Activated T-helper 17 cell treated with anti-CD3 and anti-CD28 coated beads, Interleukin-2, amount 50 U/mL, for 72 hours (primary cell): ENCODE results near the gene EXTL1. TPM values are rescaled to one million over a fixed set of nuclear protein-coding genes. Genes with fewer than 3 reads are reported as not detected.

Experiments
- ATAC-seq: fragments of 150-1000 bp; cut with Tn5 transposase; replicated peaks from 2 replicates; pipeline ENCODE4 v1.10.0; 2021; ENCODE audit warnings: mild to moderate bottlenecking, moderate library complexity
- H3K27ac Mint-ChIP-seq: one replicate; pipeline ENCODE4 v1.8.0; 2022; ENCODE audit warnings: mixed read lengths
- H3K27me3 Mint-ChIP-seq: one replicate; pipeline ENCODE4 v1.8.0; 2022; ENCODE audit warnings: mixed read lengths
- H3K36me3 Mint-ChIP-seq: one replicate; pipeline ENCODE4 v1.8.0; 2022; ENCODE audit warnings: low read depth, mild to moderate bottlenecking, mixed read lengths
- H3K4me1 Mint-ChIP-seq: one replicate; pipeline ENCODE4 v1.8.0; 2022; ENCODE audit warnings: mixed read lengths
- H3K4me3 Mint-ChIP-seq: one replicate; pipeline ENCODE4 v1.8.0; 2022; ENCODE audit warnings: mild to moderate bottlenecking, mixed read lengths
- H3K9me3 Mint-ChIP-seq: one replicate; pipeline ENCODE4 v1.8.0; 2022; ENCODE audit warnings: mixed read lengths
- total RNA-seq, 2 donors: library from RNA; stranded (reverse); gene quantifications; one replicate each; pipeline ENCODE4 v1.2.3, GENCODE V29; 2022

Gene EXTL1
- total RNA-seq, 2 donors from 2014 or later: not detected

DNA sequence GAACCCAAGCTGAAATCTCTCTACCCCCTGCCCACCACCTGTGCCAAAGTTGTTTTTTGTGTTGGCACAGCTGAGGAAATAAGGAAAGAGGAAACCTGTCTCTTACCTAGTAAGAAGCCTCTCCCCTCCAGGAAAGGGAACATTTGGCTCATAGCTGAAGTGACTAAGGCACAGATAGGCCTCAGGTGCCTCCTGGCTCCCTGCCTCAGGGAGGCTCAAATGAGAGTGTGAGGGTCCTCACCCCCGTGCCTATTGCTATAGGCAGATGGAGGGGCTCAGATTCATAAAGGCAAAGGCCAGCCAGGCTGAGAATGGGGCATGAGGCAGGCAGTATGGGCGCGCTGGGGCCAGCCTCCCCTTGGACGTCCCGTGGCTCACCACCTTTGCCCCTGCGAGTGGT, 16.9 kb downstream of the EXTL1 start:
- H3K27me3 Mint-ChIP-seq: peaks cover 10% of the 10 kb centered on the region
- no peaks in the 10 kb centered on the region for H3K9me3 Mint-ChIP-seq
- ATAC-seq: no peak
- H3K36me3 Mint-ChIP-seq: no peaks in the 10 kb centered on the region
- peaks cover 7% of the 10 kb centered on the region for H3K4me1 Mint-ChIP-seq
- peak overlapping the region; percentile 43 for H3K27ac Mint-ChIP-seq
- no peak overlapping the region for H3K4me3 Mint-ChIP-seq

GRCh38 chr1:26038904-26039303, 17.3 kb downstream of the EXTL1 start:
- ATAC-seq: no peak
- Mint-ChIP-seq H3K9me3 (no peaks in the 10 kb centered on the region), H3K4me1 (peaks cover 7% of the 10 kb centered on the region)

GRCh38 chr1:26041401-26041800, 19.8 kb downstream of the EXTL1 start:
- no peaks in the 10 kb centered on the region for H3K9me3 Mint-ChIP-seq
- H3K36me3 Mint-ChIP-seq: no peaks in the 10 kb centered on the region
- H3K4me3 Mint-ChIP-seq: no peak overlapping the region
- no peak overlapping the region for H3K27ac Mint-ChIP-seq
- H3K4me1 Mint-ChIP-seq: no peaks in the 10 kb centered on the region
- peaks cover 26% of the 10 kb centered on the region for H3K27me3 Mint-ChIP-seq
- ATAC-seq: no peak

More at GRCh38 chr1:26038904-26039303, 17.3 kb downstream of the EXTL1 start:
- Mint-ChIP-seq H3K27me3 (peaks cover 14% of the 10 kb centered on the region), H3K36me3 (no peaks in the 10 kb centered on the region), H3K4me3 (no peak overlapping the region), H3K27ac (peak overlapping the region; percentile 43)

DNA sequence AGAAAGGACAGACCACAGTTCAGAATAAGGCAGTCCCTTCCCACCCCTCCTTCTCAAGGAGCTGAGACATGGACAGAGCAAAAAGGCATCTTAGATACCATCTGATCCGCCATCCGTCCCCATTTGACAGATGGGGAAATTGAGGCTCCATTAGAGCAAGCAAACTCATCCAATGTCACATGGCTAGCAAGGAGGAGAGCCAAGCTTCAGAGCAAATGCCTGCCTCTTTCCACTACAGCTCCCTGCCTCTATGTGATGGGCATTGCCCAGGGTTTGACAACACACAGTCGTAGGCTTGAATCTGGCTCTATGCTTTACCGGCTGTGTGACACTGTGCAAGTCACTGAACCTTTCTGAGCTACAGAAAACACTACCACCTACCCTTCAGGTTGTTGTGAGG, 20.4 kb downstream of the EXTL1 start:
- H3K4me3 Mint-ChIP-seq: no peak overlapping the region
- ATAC-seq: no peak
- no peaks in the 10 kb centered on the region for H3K9me3 Mint-ChIP-seq
- H3K36me3 Mint-ChIP-seq: no peaks in the 10 kb centered on the region
- no peak overlapping the region for H3K27ac Mint-ChIP-seq
- H3K4me1 Mint-ChIP-seq: no peaks in the 10 kb centered on the region
- H3K27me3 Mint-ChIP-seq: peaks cover 26% of the 10 kb centered on the region

- Mint-ChIP-seq H3K4me1 (no peaks in the 10 kb centered on the region), H3K9me3 (no peaks in the 10 kb centered on the region), H3K27me3 (peaks cover 32% of the 10 kb centered on the region), H3K27ac (no peak overlapping the region), H3K4me3 (no peak overlapping the region), H3K36me3 (no peaks in the 10 kb centered on the region)
- no peak for ATAC-seq
These were observed 22.2 kb downstream of the EXTL1 start for GRCh38 chr1:26043765-26044164.

DNA sequence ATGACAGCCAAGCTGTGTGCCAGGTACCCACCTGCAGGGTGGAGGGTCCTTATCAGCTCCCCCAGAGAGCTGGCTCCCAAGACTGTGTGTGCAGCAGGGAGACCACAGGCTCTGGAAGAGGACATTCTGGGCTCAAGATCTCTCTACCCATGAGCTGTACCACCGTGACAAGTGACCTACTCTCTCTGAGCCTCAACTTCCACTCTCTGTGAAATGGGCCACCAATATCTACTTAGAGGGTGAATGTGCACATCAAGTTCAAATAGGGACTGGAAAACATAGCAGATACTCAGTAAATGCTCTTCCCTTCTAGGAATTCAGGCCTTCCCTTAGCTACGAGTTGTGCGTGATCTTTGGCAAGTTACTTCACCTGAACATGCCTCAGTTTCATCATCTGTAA, 22.8 kb downstream of the EXTL1 start:
- H3K36me3 Mint-ChIP-seq: no peaks in the 10 kb centered on the region

DNA sequence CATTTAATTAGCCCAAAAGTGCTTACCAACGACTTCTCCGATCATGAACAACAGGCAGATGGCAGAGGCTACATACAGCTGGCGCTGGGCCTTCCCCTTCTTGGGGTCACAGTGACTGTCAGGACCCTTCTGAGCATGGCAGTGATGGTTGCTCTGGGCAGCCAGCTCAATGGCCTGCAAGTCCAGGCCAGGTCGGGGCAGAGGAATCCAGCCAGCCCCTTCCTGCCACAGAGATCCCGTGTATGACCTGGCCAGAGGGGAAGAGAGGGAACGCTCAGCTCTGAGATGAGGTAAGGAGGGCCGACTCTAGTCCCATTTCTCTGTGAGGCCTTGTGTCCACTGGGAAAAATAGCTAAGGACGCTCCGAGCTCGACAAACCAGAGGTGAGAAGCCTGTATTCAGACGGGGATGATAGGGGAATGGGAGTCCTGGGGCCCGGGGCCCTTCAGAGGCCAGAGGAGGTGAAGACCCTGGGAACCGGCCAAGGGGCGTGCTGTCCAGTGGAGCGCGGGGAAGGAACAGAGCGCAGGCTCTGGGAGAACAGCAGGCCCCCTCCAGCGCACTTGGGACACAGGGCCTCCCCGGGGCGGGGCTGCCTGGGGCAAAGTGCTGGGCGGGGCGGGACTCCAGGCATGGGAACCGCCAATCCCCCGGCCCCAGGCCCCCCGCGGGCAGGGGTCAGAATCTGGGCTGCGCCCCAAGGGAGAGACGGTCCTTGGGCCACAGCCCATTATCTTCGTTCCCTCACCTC, 23.6 kb downstream of the EXTL1 start:
- ATAC-seq: no peak
- H3K27me3 Mint-ChIP-seq: peaks cover 40% of the 10 kb centered on the region

More for the DNA sequence above, 22.8 kb downstream of the EXTL1 start:
- Mint-ChIP-seq H3K27ac (no peak overlapping the region), H3K4me1 (no peaks in the 10 kb centered on the region), H3K27me3 (peaks cover 35% of the 10 kb centered on the region), H3K4me3 (no peak overlapping the region), H3K9me3 (no peaks in the 10 kb centered on the region)
- no peak for ATAC-seq

GRCh38 chr1:26045722-26046245, 24.2 kb downstream of the EXTL1 start, which contains the start of gene SLC30A2:
Gene SLC30A2, minus strand, starts transcription at chr1:26046118. Its CDS starts 222 bp downstream, at chr1:26045896.
- no peaks in the 10 kb centered on the region for H3K36me3 Mint-ChIP-seq
- no peak within 1 kb of the TSS for H3K4me3 Mint-ChIP-seq
- no peak for ATAC-seq
- H3K9me3 Mint-ChIP-seq: no peaks in the 10 kb centered on the region
- no peaks in the 10 kb centered on the region for H3K4me1 Mint-ChIP-seq
- no peak within 1 kb of the TSS for H3K27ac Mint-ChIP-seq
- peaks cover 44% of the 10 kb centered on the region for H3K27me3 Mint-ChIP-seq

More for the DNA sequence above, 23.6 kb downstream of the EXTL1 start:
- Mint-ChIP-seq H3K27ac (no peak overlapping the region), H3K4me1 (no peaks in the 10 kb centered on the region), H3K9me3 (no peaks in the 10 kb centered on the region), H3K36me3 (no peaks in the 10 kb centered on the region), H3K4me3 (no peak overlapping the region)

GRCh38 chr1:26046246-26047095, 24.9 kb downstream of the EXTL1 start:
- H3K36me3 Mint-ChIP-seq: no peaks in the 10 kb centered on the region
- H3K4me1 Mint-ChIP-seq: no peaks in the 10 kb centered on the region
- H3K27me3 Mint-ChIP-seq: peaks cover 46% of the 10 kb centered on the region
- ATAC-seq: no peak
- H3K4me3 Mint-ChIP-seq: no peak overlapping the region
- H3K9me3 Mint-ChIP-seq: no peaks in the 10 kb centered on the region
- no peak overlapping the region for H3K27ac Mint-ChIP-seq

DNA sequence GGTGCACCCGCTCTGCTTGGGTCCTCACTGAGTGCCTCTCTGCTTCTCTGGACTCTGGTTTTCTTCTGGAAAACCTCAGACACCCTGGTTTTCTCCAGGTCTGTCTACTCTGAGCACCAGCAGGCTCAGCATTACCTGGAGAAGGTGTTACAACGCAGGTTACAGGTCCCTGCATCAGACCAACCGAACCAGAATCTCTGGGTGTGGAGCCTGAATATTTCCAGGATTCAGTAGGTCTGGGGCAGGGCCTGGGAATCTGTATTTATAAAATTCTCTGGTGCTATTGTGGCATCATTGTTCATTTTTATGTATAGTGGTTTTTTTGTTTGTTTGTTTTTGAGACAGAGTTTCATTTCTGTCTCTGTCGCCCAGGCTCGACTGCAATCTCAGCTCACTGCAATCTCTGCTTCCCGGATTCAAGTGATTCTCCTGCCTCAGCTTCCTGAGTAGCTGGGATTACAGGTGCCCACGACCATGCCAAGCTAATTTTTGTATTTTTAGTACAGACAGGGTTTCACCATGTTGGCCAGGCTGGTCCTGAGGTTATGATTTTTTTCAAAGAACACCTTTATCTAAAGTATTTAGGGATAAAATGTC, 25.8 kb downstream of the EXTL1 start:
- Mint-ChIP-seq H3K27ac (no peak overlapping the region), H3K4me3 (no peak overlapping the region), H3K27me3 (peaks cover 50% of the 10 kb centered on the region), H3K4me1 (no peaks in the 10 kb centered on the region), H3K9me3 (no peaks in the 10 kb centered on the region), H3K36me3 (no peaks in the 10 kb centered on the region)
- no peak for ATAC-seq

- no peak for ATAC-seq
- no peak overlapping the region for H3K27ac Mint-ChIP-seq
- H3K4me3 Mint-ChIP-seq: no peak overlapping the region
- peaks cover 42% of the 10 kb centered on the region for H3K27me3 Mint-ChIP-seq
- H3K36me3 Mint-ChIP-seq: no peaks in the 10 kb centered on the region
- no peaks in the 10 kb centered on the region for H3K9me3 Mint-ChIP-seq
- H3K4me1 Mint-ChIP-seq: no peaks in the 10 kb centered on the region
These were observed 28.1 kb downstream of the EXTL1 start for GRCh38 chr1:26049531-26050247.

DNA sequence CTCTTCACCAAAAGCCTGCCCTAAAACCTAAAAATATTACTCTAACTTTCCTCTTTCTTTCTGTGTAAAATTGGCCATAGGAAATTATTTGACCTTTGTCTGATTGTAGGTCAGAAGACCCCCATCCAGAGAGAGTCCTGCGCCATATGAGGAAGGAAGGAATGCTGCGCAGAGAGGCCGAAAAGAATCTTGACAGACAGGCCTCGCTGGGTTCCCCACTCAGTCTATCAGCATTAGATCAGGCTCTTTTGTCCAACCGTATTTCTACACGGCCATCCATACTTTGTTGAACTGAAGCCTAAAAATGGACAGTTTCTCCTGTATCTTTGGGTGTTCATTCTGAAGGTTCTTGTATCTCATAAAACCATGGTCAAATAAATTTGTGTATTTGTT, 28.7 kb downstream of the EXTL1 start:
- Mint-ChIP-seq H3K4me1 (no peaks in the 10 kb centered on the region), H3K4me3 (no peak overlapping the region), H3K27ac (no peak overlapping the region), H3K36me3 (no peaks in the 10 kb centered on the region), H3K27me3 (peaks cover 36% of the 10 kb centered on the region), H3K9me3 (no peaks in the 10 kb centered on the region)
- ATAC-seq: no peak

DNA sequence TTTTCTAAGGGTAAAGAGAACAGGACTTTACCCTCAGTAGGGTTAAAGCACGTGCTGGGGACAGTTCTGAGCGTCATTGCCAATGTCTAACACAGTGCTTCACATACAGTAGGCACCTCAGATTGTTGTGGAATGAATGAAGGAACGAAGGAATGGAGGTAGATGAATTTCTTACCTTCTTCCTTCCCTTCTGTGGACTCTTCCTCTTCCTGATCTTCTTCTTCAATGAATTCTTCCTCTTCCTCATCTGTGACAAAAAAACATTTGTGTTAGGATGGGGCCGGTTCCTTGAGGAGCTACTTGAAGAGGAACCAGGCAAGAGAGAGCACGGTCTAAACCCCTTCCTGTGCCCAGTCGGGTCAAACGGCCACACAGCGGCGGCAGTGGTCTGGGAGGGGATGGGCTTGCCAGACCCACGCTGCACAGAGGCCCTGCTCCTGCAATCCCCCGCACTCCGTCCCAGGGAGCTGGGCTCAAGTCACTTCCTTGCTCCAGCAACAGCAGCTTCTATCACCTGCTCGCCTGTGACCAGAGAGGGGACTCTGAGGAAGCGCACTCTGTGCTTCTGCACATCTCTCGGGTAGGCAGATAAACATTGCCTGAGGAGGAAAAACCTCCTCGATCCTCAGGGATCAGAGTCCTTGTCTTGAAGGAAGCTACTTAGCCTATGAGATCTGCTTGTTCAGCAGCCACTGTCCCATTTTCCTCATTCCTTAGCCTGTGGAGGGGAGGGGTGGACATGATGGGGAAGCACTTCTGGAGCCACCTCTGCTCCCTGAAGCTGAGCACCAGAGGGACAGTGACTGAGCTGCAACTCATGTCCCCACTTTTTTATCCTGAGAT, 32.4 kb downstream of the EXTL1 start:
- Mint-ChIP-seq H3K36me3 (no peaks in the 10 kb centered on the region), H3K27me3 (peaks cover 33% of the 10 kb centered on the region), H3K4me3 (no peak overlapping the region), H3K9me3 (no peaks in the 10 kb centered on the region), H3K4me1 (no peaks in the 10 kb centered on the region), H3K27ac (no peak overlapping the region)
- no peak for ATAC-seq
